Large intestine (tissue), 3 donors: ENCODE results near the gene SHANK3. TPM values are rescaled to one million over a fixed set of nuclear protein-coding genes. Genes with fewer than 3 reads are reported as not detected.
"Not testable (repeated sequence)": the region's sequence is repeated elsewhere in the genome, so short reads cannot be mapped to it uniquely, and the experiment has no call there.

Source experiments
- DNase-seq, 2 donors: peaks; one replicate each; pipeline versions ENCODE4 v3.0.0 to v3.0.0-alpha.2; 2013
- H3K27ac ChIP-seq: one replicate; pipeline ENCODE4 v1.5.1; 2013; ENCODE audit warnings: low read length
- H3K27me3 ChIP-seq: 2 replicates; pipeline ENCODE4 v1.6.1; 2013; ENCODE audit warnings: low read length; ENCODE audit not compliant: control insufficient read depth, insufficient read depth
- H3K36me3 ChIP-seq: 2 replicates; pipeline ENCODE4 v1.6.1; 2013; ENCODE audit warnings: low read length; ENCODE audit not compliant: control insufficient read depth, insufficient read depth
- H3K4me1 ChIP-seq: one replicate; pipeline ENCODE4 v1.6.1; 2013; ENCODE audit warnings: low read length; ENCODE audit not compliant: control insufficient read depth, insufficient read depth
- H3K4me3 ChIP-seq: one replicate; pipeline ENCODE4 v1.5.1; 2013; ENCODE audit warnings: low read length
- H3K9me3 ChIP-seq: one replicate; pipeline ENCODE4 v1.6.1; 2013; ENCODE audit warnings: mild to moderate bottlenecking, low read depth, low read length, moderate library complexity; ENCODE audit not compliant: control insufficient read depth
- WGBS: methylation state at CpG from one replicate; pipeline ENCODE4 v1.1.5; 2013; ENCODE audit warnings: low lambda C conversion rate; ENCODE audit not compliant: insufficient coverage; 5-methylcytosine and 5-hydroxymethylcytosine counted together
- polyA plus RNA-seq: library from polyadenylated mRNA; unstranded; fragments of 120-200 nt; gene quantifications from one replicate; pipeline ENCODE4 v1.2.1, GENCODE V29; 2013

SHANK3 gene
- polyA plus RNA-seq, 1 donor: 16.7 TPM

DNA sequence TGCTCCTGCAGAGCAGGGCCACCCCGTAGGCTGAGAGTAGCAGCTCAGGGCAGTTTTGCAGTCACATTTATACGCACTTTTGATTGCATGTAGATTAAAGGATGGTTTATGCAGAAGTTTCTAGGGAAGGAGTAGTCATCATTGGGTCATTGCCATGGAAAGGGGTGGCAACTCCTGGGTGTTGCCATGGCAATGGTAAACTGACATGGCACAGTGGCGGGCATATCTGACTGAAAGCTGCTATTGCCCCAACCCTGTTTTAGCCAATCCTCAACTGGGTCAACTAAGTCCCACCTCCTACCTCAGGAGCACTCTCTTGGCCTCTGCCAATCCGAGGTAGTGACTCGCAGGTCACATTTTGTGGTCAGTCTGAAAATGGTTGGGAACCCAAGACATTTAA lies 42.2 kb upstream of the SHANK3 start:
- Histone ChIP-seq H3K9me3 (no peaks in the 10 kb centered on the region), H3K4me3 (no peak overlapping the region), H3K27ac (no peak overlapping the region), H3K36me3 (no peaks in the 10 kb centered on the region), H3K4me1 (peaks cover 23% of the 10 kb centered on the region), H3K27me3 (no peaks in the 10 kb centered on the region)
- no CpG with 5 or more reads among the region's 5 CpGs for WGBS
- DNase-seq: no peak

- no CpG with 5 or more reads among the region's 5 CpGs for WGBS
- Histone ChIP-seq H3K36me3 (no peaks in the 10 kb centered on the region), H3K9me3 (no peaks in the 10 kb centered on the region), H3K4me1 (peaks cover 12% of the 10 kb centered on the region), H3K4me3 (no peak overlapping the region), H3K27me3 (no peaks in the 10 kb centered on the region), H3K27ac (no peak overlapping the region)
- DNase-seq: no peak
Measured at GRCh38 chr22:50633086-50633485, 39.5 kb upstream of the SHANK3 start.

GRCh38 chr22:50633771-50634170 lies 38.9 kb upstream of the SHANK3 start:
- H3K4me1 ChIP-seq: peaks cover 7% of the 10 kb centered on the region
- no peaks in the 10 kb centered on the region for H3K36me3 ChIP-seq
- no peak overlapping the region for H3K4me3 ChIP-seq
- no peaks in the 10 kb centered on the region for H3K9me3 ChIP-seq
- no peak overlapping the region for H3K27ac ChIP-seq
- WGBS: 100% methylated on average over 1 of the region's 11 CpGs
- DNase-seq: no peak
- no peaks in the 10 kb centered on the region for H3K27me3 ChIP-seq

DNA sequence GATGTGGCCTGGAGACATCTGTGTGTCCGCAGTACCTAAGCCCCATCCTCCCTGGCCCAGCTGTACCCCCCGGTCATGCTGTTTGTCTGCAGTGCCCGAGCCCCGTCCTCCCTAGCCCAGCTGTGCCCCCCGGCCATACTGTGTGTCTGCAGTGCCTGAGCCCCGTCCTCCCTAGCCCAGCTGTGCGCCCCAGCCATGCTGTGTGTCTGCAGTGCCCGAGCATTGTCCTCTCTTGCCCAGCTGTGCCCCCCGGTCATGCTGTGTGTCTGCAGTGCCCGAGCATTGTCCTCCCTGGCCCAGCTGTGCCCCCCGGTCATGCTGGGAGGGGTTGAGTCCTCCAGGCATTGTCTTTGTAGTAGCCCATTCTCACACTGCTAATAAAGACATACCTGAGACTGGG lies 37.0 kb upstream of the SHANK3 start:
- Histone ChIP-seq H3K36me3 (no peaks in the 10 kb centered on the region), H3K9me3 (no peaks in the 10 kb centered on the region), H3K4me3 (no peak overlapping the region), H3K4me1 (no peaks in the 10 kb centered on the region), H3K27ac (no peak overlapping the region), H3K27me3 (no peaks in the 10 kb centered on the region)
- WGBS: no CpG with 5 or more reads among the region's 11 CpGs
- no peak for DNase-seq

DNA sequence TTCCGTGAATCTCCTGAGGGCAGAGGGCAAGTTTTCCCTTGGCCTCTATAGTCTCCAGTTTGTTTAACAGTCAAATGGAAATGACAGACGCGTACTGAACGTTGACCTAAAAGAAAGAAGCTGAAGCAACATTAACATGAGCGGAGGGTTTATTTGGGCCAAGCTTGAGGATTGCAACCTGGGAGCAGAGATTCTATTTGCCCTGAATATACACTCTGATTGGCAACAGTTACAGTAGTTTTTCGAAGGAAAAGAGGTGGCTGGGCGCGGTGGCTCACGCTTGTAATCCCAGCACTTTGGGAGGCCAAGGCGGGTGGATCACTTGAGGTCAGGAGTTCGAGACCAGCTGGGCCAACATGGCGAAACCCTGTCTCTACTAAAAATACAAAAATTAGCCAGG lies 32.3 kb upstream of the SHANK3 start:
- not testable (repeated sequence) for H3K27ac ChIP-seq, H3K9me3 ChIP-seq, H3K4me3 ChIP-seq, DNase-seq, H3K36me3 ChIP-seq
- H3K27me3 ChIP-seq: peaks cover 19% of the 10 kb centered on the region
- 76% methylated on average over 4 of the region's 12 CpGs for WGBS
- peaks cover 18% of the 10 kb centered on the region for H3K4me1 ChIP-seq

- peak overlapping the region; percentile 54 for H3K27ac ChIP-seq
- DNase-seq: no peak
- no CpG with 5 or more reads among the region's 15 CpGs for WGBS
- H3K27me3 ChIP-seq: peaks cover 23% of the 10 kb centered on the region
- no peak overlapping the region for H3K4me3 ChIP-seq
- H3K9me3 ChIP-seq: no peaks in the 10 kb centered on the region
- H3K4me1 ChIP-seq: peaks cover 18% of the 10 kb centered on the region
- no peaks in the 10 kb centered on the region for H3K36me3 ChIP-seq
Measured at GRCh38 chr22:50640857-50641647, 31.6 kb upstream of the SHANK3 start.

GRCh38 chr22:50641696-50642607 lies 30.7 kb upstream of the SHANK3 start:
- WGBS: no CpG with 5 or more reads among the region's 17 CpGs
- DNase-seq: peak; percentile 68 to 81
- peak overlapping the region; percentile 54 for H3K27ac ChIP-seq

DNA sequence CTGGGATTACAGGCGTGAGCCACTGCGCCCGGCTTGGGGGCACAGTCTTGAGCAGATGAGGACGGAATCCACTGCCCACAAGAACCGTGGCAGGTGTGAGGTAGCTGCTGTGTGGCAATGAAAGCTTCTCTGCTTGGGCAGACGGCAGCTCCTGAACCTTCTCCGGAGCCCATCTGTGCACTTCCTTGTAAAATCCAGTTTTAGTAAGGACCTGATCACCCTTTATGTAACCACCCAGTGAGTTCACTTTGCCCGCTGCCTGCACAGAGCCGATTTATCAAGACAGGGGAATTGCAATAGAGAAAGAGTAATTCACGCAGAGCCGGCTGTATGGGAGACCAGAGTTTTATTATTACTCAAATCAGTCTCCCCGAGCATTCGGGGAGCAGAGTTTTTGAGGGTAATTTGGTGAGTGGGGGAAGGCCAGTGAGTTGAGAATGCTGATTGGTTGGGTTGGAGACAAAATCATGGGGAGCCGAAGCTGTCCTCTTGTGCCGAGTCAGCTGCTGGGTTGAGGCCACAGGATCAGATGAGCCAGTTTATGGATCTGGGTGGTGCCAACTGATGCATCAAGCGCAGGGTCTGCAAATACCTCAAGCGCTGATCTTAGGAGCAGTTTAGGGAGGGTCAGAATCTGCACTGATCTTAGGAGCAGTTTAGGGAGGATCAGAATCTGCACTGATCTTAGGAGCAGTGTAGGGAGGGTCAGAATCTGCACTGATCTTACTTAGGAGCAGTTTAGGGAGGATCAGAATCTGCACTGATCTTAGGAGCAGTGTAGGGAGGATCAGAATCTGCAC lies 29.4 kb upstream of the SHANK3 start:
- Histone ChIP-seq H3K27me3 (peaks cover 23% of the 10 kb centered on the region), H3K4me1 (peaks cover 18% of the 10 kb centered on the region)
- not testable (repeated sequence) for H3K27ac ChIP-seq, H3K36me3 ChIP-seq, H3K9me3 ChIP-seq, H3K4me3 ChIP-seq, DNase-seq
- no CpG with 5 or more reads among the region's 17 CpGs for WGBS

More at GRCh38 chr22:50641696-50642607, 30.7 kb upstream of the SHANK3 start:
- Histone ChIP-seq H3K9me3 (no peaks in the 10 kb centered on the region), H3K27me3 (peaks cover 23% of the 10 kb centered on the region), H3K4me1 (peaks cover 18% of the 10 kb centered on the region), H3K36me3 (no peaks in the 10 kb centered on the region), H3K4me3 (no peak overlapping the region)

- not testable (repeated sequence) for H3K4me3 ChIP-seq, H3K9me3 ChIP-seq, H3K36me3 ChIP-seq, H3K27ac ChIP-seq, DNase-seq
- Histone ChIP-seq H3K4me1 (peaks cover 18% of the 10 kb centered on the region), H3K27me3 (peaks cover 23% of the 10 kb centered on the region)
- WGBS: no CpG with 5 or more reads among the region's 3 CpGs
Measured at GRCh38 chr22:50643821-50644101, 28.9 kb upstream of the SHANK3 start.

DNA sequence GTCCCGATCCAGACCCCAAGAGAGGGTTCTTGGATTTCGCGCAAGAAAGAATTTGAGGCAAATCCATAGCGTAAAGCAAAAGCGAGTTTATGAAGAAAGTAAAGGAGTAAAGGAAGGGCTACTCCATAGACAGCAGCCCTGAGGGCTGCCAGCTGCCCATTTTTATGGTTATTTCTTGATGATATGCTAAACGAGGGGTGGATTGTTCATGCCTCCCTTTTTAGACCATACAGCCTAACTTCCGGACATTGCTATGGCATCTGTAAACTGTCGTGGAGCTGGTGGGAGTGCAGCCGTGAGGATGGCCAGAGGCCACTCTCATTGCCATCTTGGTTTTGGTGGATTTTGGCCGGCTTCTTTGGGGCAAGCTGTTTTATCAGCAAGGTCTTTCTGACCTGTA lies 19.4 kb upstream of the SHANK3 start:
- DNase-seq: no peak
- H3K4me1 ChIP-seq: peaks cover 4% of the 10 kb centered on the region
- peaks cover 1% of the 10 kb centered on the region for H3K9me3 ChIP-seq
- H3K4me3 ChIP-seq: no peak overlapping the region
- no CpG with 5 or more reads among the region's 10 CpGs for WGBS
- no peak overlapping the region for H3K27ac ChIP-seq
- no peaks in the 10 kb centered on the region for H3K36me3 ChIP-seq
- no peaks in the 10 kb centered on the region for H3K27me3 ChIP-seq
